Natural killer cell (primary cell): ENCODE measurements around the gene CYYR1. TPM values are rescaled to one million over a fixed set of nuclear protein-coding genes. Genes with fewer than 3 reads are reported as not detected.

ENCODE experiments used
- ATAC-seq, 3 donors: fragments of 150-1000 bp in 2 of 3; fragments of 200-7000 bp in 1 of 3; cut with Tn5 transposase; 1 replicate in 1 of 3; 2 replicates in 2 of 3; pipeline ENCODE4 v1.10.0; 2021; ENCODE audit warnings: mild to moderate bottlenecking in 2 of 3, moderate library complexity in 2 of 3
- DNase-seq, 2 donors: peaks; one replicate each; pipeline versions ENCODE4 v3.0.0 to v3.0.0-alpha.2; 2013 to 2021; ENCODE audit warnings: mixed read lengths in 1 of 2
- H3K27ac ChIP-seq: one replicate; pipeline ENCODE4 v1.5.1; 2013; ENCODE audit warnings: mild to moderate bottlenecking, low read length
- H3K27me3 ChIP-seq: one replicate; pipeline ENCODE4 v1.6.1; 2013; ENCODE audit warnings: low read length; ENCODE audit not compliant: control insufficient read depth, insufficient read depth
- H3K36me3 ChIP-seq: one replicate; pipeline ENCODE4 v1.6.1; 2013; ENCODE audit warnings: low read length; ENCODE audit not compliant: control insufficient read depth, insufficient read depth
- H3K4me1 ChIP-seq: one replicate; pipeline ENCODE4 v1.6.1; 2013; ENCODE audit warnings: low read length; ENCODE audit not compliant: control insufficient read depth, insufficient read depth
- H3K4me3 ChIP-seq: one replicate; pipeline ENCODE4 v1.5.1; 2013; ENCODE audit warnings: low read length
- H3K9me3 ChIP-seq: one replicate; pipeline ENCODE4 v1.6.1; 2013; ENCODE audit warnings: low read length; ENCODE audit not compliant: control insufficient read depth, insufficient read depth
- H3K27ac Mint-ChIP-seq, 2 donors: one replicate each; pipeline ENCODE4 v1.8.0; 2022; ENCODE audit warnings: mild to moderate bottlenecking in 2 of 2, mixed read lengths in 2 of 2, moderate library complexity in 1 of 2
- H3K27me3 Mint-ChIP-seq, 2 donors: one replicate each; pipeline ENCODE4 v1.8.0; 2022; ENCODE audit warnings: low read depth in 2 of 2, mixed read lengths in 2 of 2
- H3K36me3 Mint-ChIP-seq: one replicate; pipeline ENCODE4 v1.8.0; 2022; ENCODE audit warnings: mixed read lengths
- H3K4me1 Mint-ChIP-seq, 2 donors: one replicate each; pipeline ENCODE4 v1.8.0; 2022; ENCODE audit warnings: mixed read lengths in 2 of 2
- H3K4me3 Mint-ChIP-seq: one replicate; pipeline ENCODE4 v1.8.0; 2022; ENCODE audit warnings: mild to moderate bottlenecking, moderate library complexity, mixed read lengths
- H3K9me3 Mint-ChIP-seq, 2 donors: one replicate each; pipeline ENCODE4 v1.8.0; 2022; ENCODE audit warnings: mixed read lengths in 2 of 2
- CTCF ChIP-seq: fragments of 200-600 bp; IDR thresholded peaks from one replicate; pipeline ENCODE4 v1.8.0; 2022; ENCODE audit warnings: antibody characterized with exemption
- WGBS: methylation state at CpG from one replicate; pipeline ENCODE4 v1.1.7; 2013; ENCODE audit warnings: missing lambda C conversion rate; ENCODE audit not compliant: insufficient coverage; 5-methylcytosine and 5-hydroxymethylcytosine counted together
- intact Hi-C: fragments of 100-400 bp; cut with micrococcal nuclease; formaldehyde crosslinking; loops from one replicate; pipeline ENCODE4 v1.14.2; 2022
- total RNA-seq, 4 donors: library from RNA; stranded (reverse); fragments of 120-200 nt in 1 of 4; gene quantifications; one replicate each; pipeline versions ENCODE4 v1.2.3 to v1.2.4, GENCODE V29; 2013 to 2022

Gene CYYR1
- total RNA-seq, 3 donors from 2014 or later (not counting 1 experiment from before 2014, with no cell fraction given): not detected

- intact Hi-C loops: no loop called here
- TF ChIP-seq CTCF: no peak
- Mint-ChIP-seq H3K27ac (no peak overlapping the region), H3K4me1 (no peaks in the 10 kb centered on the region), H3K9me3 (no peaks in the 10 kb centered on the region), H3K4me3 (no peak overlapping the region), H3K27me3 (no peaks in the 10 kb centered on the region), H3K36me3 (no peaks in the 10 kb centered on the region)
- H3K36me3 ChIP-seq: no peaks in the 10 kb centered on the region
- ATAC-seq (no peak), DNase-seq (no peak)
- no peaks in the 10 kb centered on the region for H3K4me1 ChIP-seq
- no peaks in the 10 kb centered on the region for H3K27me3 ChIP-seq
- no peak overlapping the region for H3K4me3 ChIP-seq
- WGBS: 90% methylated on average over 2 of the region's 2 CpGs
- H3K27ac ChIP-seq: no peak overlapping the region
- H3K9me3 ChIP-seq: no peaks in the 10 kb centered on the region
These were observed 121.9 kb downstream of the CYYR1 start for GRCh38 chr21:26451081-26451740.

DNA sequence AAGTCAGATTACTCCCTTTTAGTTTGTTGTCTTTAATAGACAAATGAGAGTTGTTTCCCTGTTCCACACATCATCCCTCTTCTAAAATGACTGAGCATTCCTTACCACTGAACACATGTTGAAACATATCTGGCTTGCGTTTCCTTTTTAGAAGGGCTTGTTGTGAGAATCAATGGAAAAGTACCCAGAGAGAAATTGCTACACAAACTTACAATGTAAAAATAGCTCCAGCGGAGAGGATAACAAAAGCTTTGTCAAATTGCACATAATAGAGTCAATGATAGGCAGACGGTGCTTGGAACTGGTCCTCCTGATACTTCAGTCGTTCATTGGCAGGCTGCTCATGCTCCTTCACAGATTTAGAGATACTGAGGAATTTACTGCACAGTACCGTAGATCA is 123.9 kb downstream of the CYYR1 start:
- no peak for ATAC-seq
- H3K9me3 Mint-ChIP-seq: no peaks in the 10 kb centered on the region
- H3K27me3 Mint-ChIP-seq: no peaks in the 10 kb centered on the region
- Histone ChIP-seq H3K4me1 (no peaks in the 10 kb centered on the region), H3K4me3 (no peak overlapping the region), H3K9me3 (no peaks in the 10 kb centered on the region), H3K27me3 (no peaks in the 10 kb centered on the region), H3K36me3 (no peaks in the 10 kb centered on the region), H3K27ac (no peak overlapping the region)
- no peak for DNase-seq
- intact Hi-C loops: no loop called here
- no peak for TF ChIP-seq CTCF
- no peaks in the 10 kb centered on the region for H3K4me1 Mint-ChIP-seq
- no peaks in the 10 kb centered on the region for H3K36me3 Mint-ChIP-seq
- H3K4me3 Mint-ChIP-seq: no peak overlapping the region
- H3K27ac Mint-ChIP-seq: no peak overlapping the region
- 87% methylated on average over 3 of the region's 5 CpGs for WGBS

DNA sequence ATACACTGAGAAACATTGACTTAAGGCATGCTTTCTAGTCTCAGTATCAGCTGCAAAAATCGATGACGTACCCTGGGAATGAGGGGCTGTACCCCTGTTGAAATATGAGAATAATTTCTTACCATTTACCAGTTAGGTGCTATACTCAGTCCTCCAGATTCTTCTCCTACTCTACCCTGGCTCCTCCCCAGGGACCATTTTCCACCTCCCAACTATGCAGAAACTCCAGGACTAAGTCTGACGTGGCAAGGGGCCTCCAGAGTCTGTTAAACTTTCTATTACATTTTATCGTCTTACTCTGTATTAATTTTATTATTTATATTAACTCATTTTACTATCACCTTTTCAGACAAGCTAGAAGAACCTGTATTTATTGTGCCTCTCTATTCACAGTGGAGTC is 124.3 kb downstream of the CYYR1 start:
- no peaks in the 10 kb centered on the region for H3K9me3 Mint-ChIP-seq
- H3K4me3 Mint-ChIP-seq: no peak overlapping the region

More for the DNA sequence above, 124.3 kb downstream of the CYYR1 start:
- Histone ChIP-seq H3K27me3 (no peaks in the 10 kb centered on the region), H3K27ac (no peak overlapping the region), H3K9me3 (no peaks in the 10 kb centered on the region), H3K4me1 (no peaks in the 10 kb centered on the region), H3K36me3 (no peaks in the 10 kb centered on the region), H3K4me3 (no peak overlapping the region)
- H3K27ac Mint-ChIP-seq: no peak overlapping the region
- H3K4me1 Mint-ChIP-seq: no peaks in the 10 kb centered on the region
- no peak for TF ChIP-seq CTCF
- no peaks in the 10 kb centered on the region for H3K27me3 Mint-ChIP-seq
- no peaks in the 10 kb centered on the region for H3K36me3 Mint-ChIP-seq
- intact Hi-C loops: no loop called here
- DNase-seq (no peak), ATAC-seq (no peak)
- WGBS: no CpG with 5 or more reads among the region's 4 CpGs
